ENCODE data around the gene NUDT4B. TPM values are rescaled to one million over a fixed set of nuclear protein-coding genes. Genes with fewer than 3 reads are reported as not detected.
"Not testable (repeated sequence)": the region's sequence is repeated elsewhere in the genome, so short reads cannot be mapped to it uniquely, and the experiment has no call there.

NUDT4B gene
- total RNA-seq, 1 donor from 2014 or later = 2.6 TPM

GRCh38 chr1:148724872-148725271, 23.7 kb upstream of the NUDT4B start:
- not testable (repeated sequence) for H3K27me3 ChIP-seq (ENCODE audit: control insufficient read depth, insufficient read depth, low read length); H3K4me3 ChIP-seq (ENCODE audit: low read depth, low read length); DNase-seq (ENCODE audit: low read depth); FAIRE-seq; H3K36me3 ChIP-seq (ENCODE audit: control insufficient read depth, insufficient read depth, low read length)

- FAIRE-seq; H3K27me3 ChIP-seq (ENCODE audit: control insufficient read depth, insufficient read depth, low read length); H3K36me3 ChIP-seq (ENCODE audit: control insufficient read depth, insufficient read depth, low read length); DNase-seq (ENCODE audit: low read depth); H3K4me3 ChIP-seq (ENCODE audit: low read depth, low read length): not testable (repeated sequence)
Observed at GRCh38 chr1:148727862-148728261, 20.7 kb upstream of the NUDT4B start.

- not testable (repeated sequence) for DNase-seq (ENCODE audit: low read depth); H3K36me3 ChIP-seq (ENCODE audit: control insufficient read depth, insufficient read depth, low read length); H3K4me3 ChIP-seq (ENCODE audit: low read depth, low read length); H3K27me3 ChIP-seq (ENCODE audit: control insufficient read depth, insufficient read depth, low read length); FAIRE-seq
Observed at GRCh38 chr1:148729128-148729527, 19.4 kb upstream of the NUDT4B start.

- not testable (repeated sequence) for FAIRE-seq; DNase-seq (ENCODE audit: low read depth); H3K4me3 ChIP-seq (ENCODE audit: low read depth, low read length); H3K36me3 ChIP-seq (ENCODE audit: control insufficient read depth, insufficient read depth, low read length); H3K27me3 ChIP-seq (ENCODE audit: control insufficient read depth, insufficient read depth, low read length)
Observed at GRCh38 chr1:148729541-148729940, 19.0 kb upstream of the NUDT4B start.

- not testable (repeated sequence) for H3K4me3 ChIP-seq (ENCODE audit: low read depth, low read length); DNase-seq (ENCODE audit: low read depth); FAIRE-seq; H3K27me3 ChIP-seq (ENCODE audit: control insufficient read depth, insufficient read depth, low read length); H3K36me3 ChIP-seq (ENCODE audit: control insufficient read depth, insufficient read depth, low read length)
Observed at GRCh38 chr1:148732277-148732676, 16.3 kb upstream of the NUDT4B start.

- FAIRE-seq; DNase-seq (ENCODE audit: low read depth); H3K4me3 ChIP-seq (ENCODE audit: low read depth, low read length); H3K27me3 ChIP-seq (ENCODE audit: control insufficient read depth, insufficient read depth, low read length); H3K36me3 ChIP-seq (ENCODE audit: control insufficient read depth, insufficient read depth, low read length): not testable (repeated sequence)
Observed at GRCh38 chr1:148733585-148734310, 14.8 kb upstream of the NUDT4B start.

- FAIRE-seq = not testable (repeated sequence)
Observed at GRCh38 chr1:148734311-148734662, 14.3 kb upstream of the NUDT4B start.

GRCh38 chr1:148735538-148735937, 13.0 kb upstream of the NUDT4B start:
- not testable (repeated sequence) for H3K36me3 ChIP-seq (ENCODE audit: control insufficient read depth, insufficient read depth, low read length); FAIRE-seq; H3K4me3 ChIP-seq (ENCODE audit: low read depth, low read length); DNase-seq (ENCODE audit: low read depth); H3K27me3 ChIP-seq (ENCODE audit: control insufficient read depth, insufficient read depth, low read length)

More at GRCh38 chr1:148734311-148734662, 14.3 kb upstream of the NUDT4B start:
- not testable (repeated sequence) for H3K4me3 ChIP-seq (ENCODE audit: low read depth, low read length); DNase-seq (ENCODE audit: low read depth); H3K27me3 ChIP-seq (ENCODE audit: control insufficient read depth, insufficient read depth, low read length); H3K36me3 ChIP-seq (ENCODE audit: control insufficient read depth, insufficient read depth, low read length)

- not testable (repeated sequence) for DNase-seq (ENCODE audit: low read depth); H3K36me3 ChIP-seq (ENCODE audit: control insufficient read depth, insufficient read depth, low read length); H3K4me3 ChIP-seq (ENCODE audit: low read depth, low read length); H3K27me3 ChIP-seq (ENCODE audit: control insufficient read depth, insufficient read depth, low read length); FAIRE-seq
Observed at GRCh38 chr1:148738667-148739066, 9.9 kb upstream of the NUDT4B start.

GRCh38 chr1:148743200-148743599, 5.4 kb upstream of the NUDT4B start:
- H3K27me3 ChIP-seq (ENCODE audit: control insufficient read depth, insufficient read depth, low read length); FAIRE-seq; DNase-seq (ENCODE audit: low read depth); H3K4me3 ChIP-seq (ENCODE audit: low read depth, low read length); H3K36me3 ChIP-seq (ENCODE audit: control insufficient read depth, insufficient read depth, low read length): not testable (repeated sequence)

GRCh38 chr1:148743726-148744720, 4.6 kb upstream of the NUDT4B start:
- not testable (repeated sequence) for H3K27me3 ChIP-seq (ENCODE audit: control insufficient read depth, insufficient read depth, low read length); DNase-seq (ENCODE audit: low read depth); H3K36me3 ChIP-seq (ENCODE audit: control insufficient read depth, insufficient read depth, low read length); H3K4me3 ChIP-seq (ENCODE audit: low read depth, low read length); FAIRE-seq

GRCh38 chr1:148749335-148749681, 734 bp downstream of the NUDT4B start:
- FAIRE-seq; H3K36me3 ChIP-seq (ENCODE audit: control insufficient read depth, insufficient read depth, low read length); H3K27me3 ChIP-seq (ENCODE audit: control insufficient read depth, insufficient read depth, low read length); H3K4me3 ChIP-seq (ENCODE audit: low read depth, low read length); DNase-seq (ENCODE audit: low read depth): not testable (repeated sequence)

- DNase-seq (ENCODE audit: low read depth); H3K27me3 ChIP-seq (ENCODE audit: control insufficient read depth, insufficient read depth, low read length); H3K36me3 ChIP-seq (ENCODE audit: control insufficient read depth, insufficient read depth, low read length); H3K4me3 ChIP-seq (ENCODE audit: low read depth, low read length); FAIRE-seq: not testable (repeated sequence)
Observed at GRCh38 chr1:148756231-148756630, 7.7 kb downstream of the NUDT4B start.

GRCh38 chr1:148757446-148757845, 8.9 kb downstream of the NUDT4B start:
- not testable (repeated sequence) for DNase-seq (ENCODE audit: low read depth); FAIRE-seq; H3K4me3 ChIP-seq (ENCODE audit: low read depth, low read length); H3K36me3 ChIP-seq (ENCODE audit: control insufficient read depth, insufficient read depth, low read length); H3K27me3 ChIP-seq (ENCODE audit: control insufficient read depth, insufficient read depth, low read length)
